Measurements from ENCODE around the gene TAS2R43. TPM values are rescaled to one million over a fixed set of nuclear protein-coding genes. Genes with fewer than 3 reads are reported as not detected.
"Not testable (repeated sequence)": the region's sequence is repeated elsewhere in the genome, so short reads cannot be mapped to it uniquely, and the experiment has no call there.

The TAS2R43 gene
- polyA plus RNA-seq, 1 of the 3 experiments (the other 2 are of a cell fraction) = not detected

DNA sequence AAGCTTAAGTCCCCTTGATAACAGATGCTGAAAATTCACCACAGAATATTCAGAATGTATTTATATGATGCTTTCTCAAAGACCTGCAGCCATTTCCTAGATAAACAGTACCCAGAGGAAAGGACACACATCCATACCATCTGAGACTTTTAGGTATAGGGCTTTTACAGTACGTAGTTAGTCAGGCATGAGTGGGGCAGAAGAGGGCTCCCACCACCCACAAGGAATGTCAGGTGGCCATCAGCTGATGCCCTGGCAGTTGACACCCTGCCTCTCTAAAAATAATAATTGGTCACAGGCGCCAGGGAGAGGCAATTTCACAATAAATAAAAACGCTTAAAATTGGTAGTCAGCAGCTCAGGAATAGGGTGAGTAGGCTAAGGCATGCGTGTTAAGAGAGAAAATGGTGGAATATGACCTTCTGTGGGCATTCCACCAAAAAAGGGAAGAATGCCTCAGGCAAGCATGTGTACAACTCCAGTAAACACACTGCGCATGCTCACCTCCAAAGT is 22.2 kb downstream of the TAS2R43 start:
- no peaks in the 10 kb centered on the region for H3K9me3 ChIP-seq
- ChIA-PET CTCF (no interaction called here), POLR2A (no interaction called here)
- H3K36me3 ChIP-seq (replicated peaks in 1 of 2; ENCODE audit: control insufficient read depth in 1 of 2, insufficient read depth in 2 of 2, low read length in 1 of 2) = no peaks in the 10 kb centered on the region
- H2AFZ ChIP-seq (ENCODE audit: low read depth) = no peak overlapping the region
- no peaks in the 10 kb centered on the region for H4K20me1 ChIP-seq (ENCODE audit: insufficient read depth)
- no peak overlapping the region for H3K4me3 ChIP-seq (ENCODE audit: low read depth in 2 of 2, low read length in 1 of 2)
- TF ChIP-seq TCF12 (IDR thresholded peaks at IDR 0.05) = no peak
- TF ChIP-seq, protein P1, sequence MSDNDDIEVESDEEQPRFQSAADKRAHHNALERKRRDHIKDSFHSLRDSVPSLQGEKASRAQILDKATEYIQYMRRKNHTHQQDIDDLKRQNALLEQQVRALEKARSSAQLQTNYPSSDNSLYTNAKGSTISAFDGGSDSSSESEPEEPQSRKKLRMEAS (IDR thresholded peaks at IDR 0.05; ENCODE audit: low read depth) = no peak
- TF ChIP-seq EP300 (IDR thresholded peaks at IDR 0.05; ENCODE audit: borderline replicate concordance in 1 of 2, low read depth in 1 of 2, low read length in 1 of 2) = no peak
- no peak overlapping the region for H3K27ac ChIP-seq (ENCODE audit: low read depth in 2 of 2, low read length in 1 of 2)
- H3K9ac ChIP-seq = no peak overlapping the region
- no peaks in the 10 kb centered on the region for H3K27me3 ChIP-seq (ENCODE audit: insufficient read depth)
- H3F3A ChIP-seq (replicated peaks; ENCODE audit: insufficient read depth) = no peaks in the 10 kb centered on the region
- no peaks in the 10 kb centered on the region for H3K9me2 ChIP-seq
- H3K4me1 ChIP-seq (ENCODE audit: control insufficient read depth in 1 of 2, insufficient read depth in 2 of 2, low read depth in 1 of 2, low read length in 1 of 2) = no peaks in the 10 kb centered on the region
- 0 out of 2 replicates have a peak, but pooled peaks cover 3% of the 10 kb centered on the region for H3K79me2 ChIP-seq (ENCODE audit: insufficient read depth)
- H3K4me2 ChIP-seq = no peak overlapping the region
- 75% methylated on average over 5 of the region's 5 CpGs for WGBS (ENCODE audit: low lambda C conversion rate)
- no peak for DNase-seq

DNA sequence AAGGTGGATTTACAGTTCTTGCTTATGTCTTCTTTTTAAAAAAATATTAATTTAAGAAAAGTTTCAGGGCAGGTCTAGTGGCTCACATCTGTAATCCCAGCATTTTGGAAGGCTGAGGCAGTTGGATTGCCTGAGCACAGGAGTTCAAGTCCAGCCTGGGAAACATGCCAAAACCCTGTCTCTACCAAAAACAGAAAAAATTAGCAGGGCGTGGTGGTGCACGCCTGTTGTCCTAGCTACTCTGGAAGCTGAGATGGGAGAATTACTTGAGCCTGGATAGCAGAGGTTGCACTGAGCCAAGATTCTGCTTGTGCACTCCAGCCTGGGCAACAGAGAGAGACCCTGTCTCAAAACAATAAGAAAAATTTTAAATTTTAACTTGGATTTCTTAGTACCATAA is 24.6 kb downstream of the TAS2R43 start:
- Histone ChIP-seq H3K9me2 (no peaks in the 10 kb centered on the region), H3K9me3 (no peaks in the 10 kb centered on the region), H3K4me3 (ENCODE audit: low read depth in 2 of 2, low read length in 1 of 2) (no peak overlapping the region), H3F3A (replicated peaks; ENCODE audit: insufficient read depth) (no peaks in the 10 kb centered on the region), H3K27me3 (ENCODE audit: insufficient read depth) (no peaks in the 10 kb centered on the region), H3K4me2 (no peak overlapping the region), H3K36me3 (replicated peaks in 1 of 2; ENCODE audit: control insufficient read depth in 1 of 2, insufficient read depth in 2 of 2, low read length in 1 of 2) (peaks cover 2 to 4% of the 10 kb centered on the region in 2 experiments), H4K20me1 (ENCODE audit: insufficient read depth) (peaks cover 10% of the 10 kb centered on the region; the same call in 1 of the 2 replicates), H3K9ac (no peak overlapping the region), H3K4me1 (ENCODE audit: control insufficient read depth in 1 of 2, insufficient read depth in 2 of 2, low read depth in 1 of 2, low read length in 1 of 2) (no peaks in the 10 kb centered on the region), H3K27ac (ENCODE audit: low read depth in 2 of 2, low read length in 1 of 2) (no peak overlapping the region), H2AFZ (ENCODE audit: low read depth) (no peak overlapping the region), H3K79me2 (ENCODE audit: insufficient read depth) (peaks cover 17% of the 10 kb centered on the region; the same call in 1 of the 2 replicates)
- WGBS (ENCODE audit: low lambda C conversion rate) = 50% methylated on average over 2 of the region's 2 CpGs
- TF ChIP-seq FOXJ3 (CRISPR knock-in tag; IDR thresholded peaks at IDR 0.05) (no peak), JUND (IDR thresholded peaks at IDR 0.05) (no peak), EP300 (IDR thresholded peaks at IDR 0.05; ENCODE audit: borderline replicate concordance in 1 of 2, low read depth in 1 of 2, low read length in 1 of 2) (no peak), RAD21 (IDR thresholded peaks at IDR 0.05; ENCODE audit: low read length) (no peak), MEF2A (IDR thresholded peaks at IDR 0.05; ENCODE audit: borderline replicate concordance, low read depth) (no peak), SIN3A (IDR thresholded peaks at IDR 0.05; ENCODE audit: borderline replicate concordance, low read depth, low read length) (no peak), TEAD4 (IDR thresholded peaks at IDR 0.05; ENCODE audit: borderline replicate concordance, insufficient read depth) (no peak)
- CTCF ChIA-PET = no interaction called here
- POLR2A ChIA-PET = no interaction called here
- DNase-seq = no peak

DNA sequence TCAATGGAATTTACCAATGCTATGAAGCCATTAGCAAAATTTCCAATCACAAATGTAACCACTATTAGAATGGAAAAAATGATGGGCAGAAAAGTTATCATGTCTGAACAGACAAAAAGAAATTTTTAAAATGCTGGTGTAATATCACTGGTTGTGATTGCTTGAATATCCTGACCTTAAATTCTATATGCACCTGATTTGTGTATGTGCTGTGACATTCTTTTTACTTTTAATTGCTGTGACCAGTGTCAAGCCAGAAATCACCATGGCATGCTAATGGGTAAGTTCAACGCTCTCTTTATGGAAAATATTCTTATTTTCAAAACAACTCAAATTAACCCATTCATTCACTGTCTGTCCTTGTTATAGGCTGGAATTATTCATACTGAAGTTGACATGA is 29.9 kb downstream of the TAS2R43 start, which contains the start of gene TAS2R46:
Gene TAS2R46 (minus strand): TSS at position 101 of the 400 bp plus-strand sequence. CDS start 0 bp downstream, at position 101.
- H3K27me3 ChIP-seq (ENCODE audit: insufficient read depth); CTCF ChIA-PET; H3K9ac ChIP-seq; H3K4me3 ChIP-seq (ENCODE audit: low read depth in 2 of 2, low read length in 1 of 2); H2AFZ ChIP-seq (ENCODE audit: low read depth); H3K4me2 ChIP-seq; POLR2A ChIA-PET; H3K9me3 ChIP-seq; H3K36me3 ChIP-seq (replicated peaks in 1 of 2; ENCODE audit: control insufficient read depth in 1 of 2, insufficient read depth in 2 of 2, low read length in 1 of 2); H3K4me1 ChIP-seq (ENCODE audit: control insufficient read depth in 1 of 2, insufficient read depth in 2 of 2, low read depth in 1 of 2, low read length in 1 of 2); DNase-seq; H3F3A ChIP-seq (replicated peaks; ENCODE audit: insufficient read depth); H3K27ac ChIP-seq (ENCODE audit: low read depth in 2 of 2, low read length in 1 of 2); H3K9me2 ChIP-seq: not testable (repeated sequence)
- 100% methylated on average over 1 of the region's 1 CpG for WGBS (ENCODE audit: low lambda C conversion rate)
- H3K79me2 ChIP-seq (ENCODE audit: insufficient read depth) = peaks cover 36% of the 10 kb centered on the region; the same call in 1 of the 2 replicates
- H4K20me1 ChIP-seq (ENCODE audit: insufficient read depth) = peaks cover 11% of the 10 kb centered on the region; the same call in 1 of the 2 replicates

All from SK-N-SH (cell line).